ENCODE measurements around the gene PITX1.

Gene PITX1

DNA sequence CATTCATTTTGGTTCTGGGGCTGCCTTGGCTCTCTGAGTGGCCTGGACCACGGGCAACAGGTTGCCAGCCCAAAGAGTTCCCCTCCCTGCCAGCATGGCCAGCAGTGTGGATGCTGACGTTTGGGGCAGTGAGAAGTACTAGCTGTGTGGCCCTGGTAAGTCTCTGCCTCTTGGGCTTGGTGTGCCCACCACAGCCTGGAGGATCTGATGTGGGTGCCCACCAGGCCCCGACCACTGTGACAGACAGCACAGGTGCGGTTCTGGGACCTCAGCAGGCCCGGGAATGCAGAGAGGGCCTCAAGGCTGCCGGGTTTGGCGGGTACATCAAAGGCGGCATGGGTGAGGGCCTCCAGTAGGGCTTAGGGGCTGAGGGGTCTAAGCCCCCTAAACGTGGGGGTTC, 33.6 kb upstream of the PITX1 start:
- ChIA-PET POLR2A (no interaction called here), CTCF (no interaction called here)
- Histone ChIP-seq H3K4me3 (ENCODE audit: control insufficient read depth in 1 of 7, extremely low read depth in 1 of 7, insufficient read depth in 4 of 7, low read depth in 2 of 7, low read length in 6 of 7) (no peak overlapping the region), H3K27ac (ENCODE audit: insufficient read depth in 1 of 2, low read depth in 1 of 2, low read length in 2 of 2, poor library complexity in 1 of 2, severe bottlenecking in 2 of 2) (no peak overlapping the region), H3K4me1 (ENCODE audit: control extremely low read depth in 1 of 4, control insufficient read depth in 4 of 4, insufficient read depth in 4 of 4, low read length in 3 of 4) (no peaks in the 10 kb centered on the region), H3K27me3 (replicated peaks in 2 of 5; ENCODE audit: control insufficient read depth in 4 of 5, insufficient read depth in 5 of 5, low read length in 4 of 5) (peaks cover 0 to 22% (median 11%) of the 10 kb centered on the region in 5 experiments), H3K9me3 (ENCODE audit: control extremely low read depth in 1 of 5, control insufficient read depth in 4 of 5, insufficient read depth in 2 of 5, low read depth in 1 of 5, low read length in 4 of 5) (no peaks in the 10 kb centered on the region), H3K36me3 (ENCODE audit: control insufficient read depth in 4 of 4, insufficient read depth in 4 of 4, low read length in 3 of 4) (no peaks in the 10 kb centered on the region)
- WGBS (ENCODE audit: insufficient coverage), result 84% methylated on average over 9 of the region's 9 CpGs
- no peak for DNase-seq

- Histone ChIP-seq H3K27ac (ENCODE audit: insufficient read depth in 1 of 2, low read depth in 1 of 2, low read length in 2 of 2, poor library complexity in 1 of 2, severe bottlenecking in 2 of 2) (no peak overlapping the region), H3K4me3 (ENCODE audit: control insufficient read depth in 1 of 7, extremely low read depth in 1 of 7, insufficient read depth in 4 of 7, low read depth in 2 of 7, low read length in 6 of 7) (no peak overlapping the region), H3K4me1 (ENCODE audit: control extremely low read depth in 1 of 4, control insufficient read depth in 4 of 4, insufficient read depth in 4 of 4, low read length in 3 of 4) (no peaks in the 10 kb centered on the region), H3K27me3 (replicated peaks in 2 of 5; ENCODE audit: control insufficient read depth in 4 of 5, insufficient read depth in 5 of 5, low read length in 4 of 5) (peaks cover 0 to 22% (median 9%) of the 10 kb centered on the region in 5 experiments), H3K36me3 (ENCODE audit: control insufficient read depth in 4 of 4, insufficient read depth in 4 of 4, low read length in 3 of 4) (no peaks in the 10 kb centered on the region), H3K9me3 (ENCODE audit: control extremely low read depth in 1 of 5, control insufficient read depth in 4 of 5, insufficient read depth in 2 of 5, low read depth in 1 of 5, low read length in 4 of 5) (no peaks in the 10 kb centered on the region)
- POLR2A ChIA-PET, result no interaction called here
- CTCF ChIA-PET, result interaction anchor here (1.0 kb wide), 1 partner anchor 14 kb away, joined by 4 read pairs; no protein-coding TSS in a partner anchor
- WGBS (ENCODE audit: insufficient coverage), result 96% methylated on average over 4 of the region's 5 CpGs
- DNase-seq, result no peak
Measured at GRCh38 chr5:135066781-135067180, 32.8 kb upstream of the PITX1 start.

- Histone ChIP-seq H3K4me1 (ENCODE audit: control extremely low read depth in 1 of 4, control insufficient read depth in 4 of 4, insufficient read depth in 4 of 4, low read length in 3 of 4) (no peaks in the 10 kb centered on the region), H3K9me3 (ENCODE audit: control extremely low read depth in 1 of 5, control insufficient read depth in 4 of 5, insufficient read depth in 2 of 5, low read depth in 1 of 5, low read length in 4 of 5) (no peaks in the 10 kb centered on the region), H3K4me3 (ENCODE audit: control insufficient read depth in 1 of 7, extremely low read depth in 1 of 7, insufficient read depth in 4 of 7, low read depth in 2 of 7, low read length in 6 of 7) (no peak overlapping the region), H3K27ac (ENCODE audit: insufficient read depth in 1 of 2, low read depth in 1 of 2, low read length in 2 of 2, poor library complexity in 1 of 2, severe bottlenecking in 2 of 2) (no peak overlapping the region), H3K36me3 (ENCODE audit: control insufficient read depth in 4 of 4, insufficient read depth in 4 of 4, low read length in 3 of 4) (no peaks in the 10 kb centered on the region), H3K27me3 (replicated peaks in 2 of 5; ENCODE audit: control insufficient read depth in 4 of 5, insufficient read depth in 5 of 5, low read length in 4 of 5) (peaks cover 0 to 22% (median 4%) of the 10 kb centered on the region in 5 experiments)
- ChIA-PET CTCF (interaction anchor here (1.0 kb wide), 1 partner anchor 13 kb away, joined by 4 read pairs; no protein-coding TSS in a partner anchor), POLR2A (no interaction called here)
- WGBS (ENCODE audit: insufficient coverage), result 97% methylated on average over 7 of the region's 16 CpGs
- no peak for DNase-seq
Measured at GRCh38 chr5:135065306-135066265, 31.6 kb upstream of the PITX1 start.

- ChIA-PET POLR2A (no interaction called here), CTCF (no interaction called here)
- no peaks in the 10 kb centered on the region for H3K36me3 ChIP-seq (ENCODE audit: control insufficient read depth in 4 of 4, insufficient read depth in 4 of 4, low read length in 3 of 4)
- no peak for DNase-seq
- no peak overlapping the region for H3K27ac ChIP-seq (ENCODE audit: insufficient read depth in 1 of 2, low read depth in 1 of 2, low read length in 2 of 2, poor library complexity in 1 of 2, severe bottlenecking in 2 of 2)
- no peak overlapping the region for H3K4me3 ChIP-seq (ENCODE audit: control insufficient read depth in 1 of 7, extremely low read depth in 1 of 7, insufficient read depth in 4 of 7, low read depth in 2 of 7, low read length in 6 of 7)
- 94% methylated on average over 3 of the region's 4 CpGs for WGBS (ENCODE audit: insufficient coverage)
- peaks cover 0 to 23% (median 3%) of the 10 kb centered on the region in 5 experiments for H3K27me3 ChIP-seq (replicated peaks in 2 of 5; ENCODE audit: control insufficient read depth in 4 of 5, insufficient read depth in 5 of 5, low read length in 4 of 5)
- H3K9me3 ChIP-seq (ENCODE audit: control extremely low read depth in 1 of 5, control insufficient read depth in 4 of 5, insufficient read depth in 2 of 5, low read depth in 1 of 5, low read length in 4 of 5), result no peaks in the 10 kb centered on the region
- H3K4me1 ChIP-seq (ENCODE audit: control extremely low read depth in 1 of 4, control insufficient read depth in 4 of 4, insufficient read depth in 4 of 4, low read length in 3 of 4), result no peaks in the 10 kb centered on the region
Measured at GRCh38 chr5:135064235-135064570, 30.2 kb upstream of the PITX1 start.

DNA sequence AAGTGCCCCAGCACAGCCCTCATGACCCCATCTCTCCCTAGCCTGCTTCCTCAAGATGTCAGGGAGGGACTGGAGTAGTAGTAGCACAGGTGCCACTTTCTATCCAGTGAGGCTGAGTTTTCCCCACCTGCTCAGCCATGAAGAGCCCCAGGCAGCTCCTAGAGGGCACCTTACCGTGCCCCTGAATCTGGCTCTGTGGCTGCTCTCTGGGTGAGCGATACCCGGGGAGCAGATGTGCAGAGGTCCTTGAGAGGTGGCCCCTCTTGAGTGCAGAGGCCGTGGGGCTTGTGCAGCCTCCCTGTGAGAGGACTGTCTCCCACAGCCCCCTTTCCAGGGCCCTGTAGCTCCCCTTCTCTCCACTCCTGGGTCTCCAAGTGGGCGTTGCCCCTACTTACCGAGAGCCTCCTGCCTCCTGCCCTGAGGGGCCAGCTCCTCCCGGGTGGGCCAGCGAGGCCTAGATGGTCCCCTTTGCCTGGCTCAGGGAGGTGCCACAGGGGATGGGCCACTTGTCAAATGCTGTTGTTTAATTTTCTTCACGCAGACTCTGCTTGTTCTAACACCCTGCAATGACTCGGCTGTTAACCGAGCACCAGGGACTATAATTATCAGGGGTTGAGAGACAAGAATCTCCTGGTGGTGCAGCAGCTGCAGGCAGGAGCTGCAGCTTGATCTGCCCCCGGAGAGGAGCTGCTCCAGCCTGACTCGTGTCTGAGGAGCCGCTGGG, 29.6 kb upstream of the PITX1 start:
- H3K27ac ChIP-seq (ENCODE audit: insufficient read depth in 1 of 2, low read depth in 1 of 2, low read length in 2 of 2, poor library complexity in 1 of 2, severe bottlenecking in 2 of 2), result no peak overlapping the region
- no peak overlapping the region for H3K4me3 ChIP-seq (ENCODE audit: control insufficient read depth in 1 of 7, extremely low read depth in 1 of 7, insufficient read depth in 4 of 7, low read depth in 2 of 7, low read length in 6 of 7)
- POLR2A ChIA-PET, result no interaction called here
- H3K4me1 ChIP-seq (ENCODE audit: control extremely low read depth in 1 of 4, control insufficient read depth in 4 of 4, insufficient read depth in 4 of 4, low read length in 3 of 4), result no peaks in the 10 kb centered on the region
- CTCF ChIA-PET, result no interaction called here
- H3K36me3 ChIP-seq (ENCODE audit: control insufficient read depth in 4 of 4, insufficient read depth in 4 of 4, low read length in 3 of 4), result no peaks in the 10 kb centered on the region
- no peaks in the 10 kb centered on the region for H3K9me3 ChIP-seq (ENCODE audit: control extremely low read depth in 1 of 5, control insufficient read depth in 4 of 5, insufficient read depth in 2 of 5, low read depth in 1 of 5, low read length in 4 of 5)
- 71% methylated on average over 12 of the region's 14 CpGs for WGBS (ENCODE audit: insufficient coverage)
- no peak for DNase-seq
- H3K27me3 ChIP-seq (replicated peaks in 2 of 5; ENCODE audit: control insufficient read depth in 4 of 5, insufficient read depth in 5 of 5, low read length in 4 of 5), result peaks cover 0 to 28% (median 3%) of the 10 kb centered on the region in 5 experiments

GRCh38 chr5:135063056-135063445, 29.0 kb upstream of the PITX1 start:
- no peaks in the 10 kb centered on the region for H3K4me1 ChIP-seq (ENCODE audit: control extremely low read depth in 1 of 4, control insufficient read depth in 4 of 4, insufficient read depth in 4 of 4, low read length in 3 of 4)
- H3K4me3 ChIP-seq (ENCODE audit: control insufficient read depth in 1 of 7, extremely low read depth in 1 of 7, insufficient read depth in 4 of 7, low read depth in 2 of 7, low read length in 6 of 7), result no peak overlapping the region
- no peak overlapping the region for H3K27ac ChIP-seq (ENCODE audit: insufficient read depth in 1 of 2, low read depth in 1 of 2, low read length in 2 of 2, poor library complexity in 1 of 2, severe bottlenecking in 2 of 2)
- no peak for DNase-seq
- CTCF ChIA-PET, result no interaction called here
- H3K36me3 ChIP-seq (ENCODE audit: control insufficient read depth in 4 of 4, insufficient read depth in 4 of 4, low read length in 3 of 4), result no peaks in the 10 kb centered on the region
- 99% methylated on average over 8 of the region's 8 CpGs for WGBS (ENCODE audit: insufficient coverage)
- peaks cover 0 to 34% (median 3%) of the 10 kb centered on the region in 5 experiments for H3K27me3 ChIP-seq (replicated peaks in 2 of 5; ENCODE audit: control insufficient read depth in 4 of 5, insufficient read depth in 5 of 5, low read length in 4 of 5)
- H3K9me3 ChIP-seq (ENCODE audit: control extremely low read depth in 1 of 5, control insufficient read depth in 4 of 5, insufficient read depth in 2 of 5, low read depth in 1 of 5, low read length in 4 of 5), result no peaks in the 10 kb centered on the region
- POLR2A ChIA-PET, result no interaction called here

Data from common myeloid progenitor, CD34-positive (primary cell).